NCI-H2107 (cell line): ENCODE measurements around the gene SF1.

ENCODE experiments used
- DNase-seq: peaks from one replicate; lab custom pipeline; 2025; lab: John Stamatoyannopoulos, UW

SF1 gene

GRCh38 chr11:64801158-64801464 lies 22.8 kb upstream of the SF1 start:
- no peak for DNase-seq

GRCh38 chr11:64800303-64801157 lies 22.2 kb upstream of the SF1 start:
- DNase-seq: no peak

- no peak for DNase-seq
These were observed 21.4 kb upstream of the SF1 start for GRCh38 chr11:64799623-64800302.

GRCh38 chr11:64799256-64799622 lies 20.9 kb upstream of the SF1 start:
- no peak for DNase-seq

- no peak for DNase-seq
These were observed 18.6 kb upstream of the SF1 start for GRCh38 chr11:64796757-64797541.

- no peak for DNase-seq
These were observed 17.9 kb upstream of the SF1 start for GRCh38 chr11:64796047-64796756.

GRCh38 chr11:64794526-64794925 lies 16.2 kb upstream of the SF1 start:
- DNase-seq: no peak

GRCh38 chr11:64793271-64794160 lies 15.2 kb upstream of the SF1 start:
- DNase-seq: no peak

- no peak for DNase-seq
These were observed 14.1 kb upstream of the SF1 start for GRCh38 chr11:64792482-64792881.

- DNase-seq: no peak
These were observed 13.5 kb upstream of the SF1 start for GRCh38 chr11:64791781-64792291.

- no peak for DNase-seq
These were observed 12.1 kb upstream of the SF1 start for GRCh38 chr11:64790205-64791095.

GRCh38 chr11:64789331-64790204 lies 11.2 kb upstream of the SF1 start:
- no peak for DNase-seq

- no peak for DNase-seq
These were observed 10.2 kb upstream of the SF1 start for GRCh38 chr11:64788321-64789215.

GRCh38 chr11:64787526-64788320 lies 9.4 kb upstream of the SF1 start:
- no peak for DNase-seq

- no peak for DNase-seq
These were observed 8.0 kb upstream of the SF1 start for GRCh38 chr11:64786308-64786707.

GRCh38 chr11:64784813-64785581 lies 6.7 kb upstream of the SF1 start:
- DNase-seq: no peak

- no peak for DNase-seq
These were observed 194 bp downstream of the SF1 start for GRCh38 chr11:64778223-64778472.
